HG03469 (cell line): ENCODE measurements around the gene ZNF648.
"Not testable (repeated sequence)": the region's sequence is repeated elsewhere in the genome, so short reads cannot be mapped to it uniquely, and the experiment has no call there.

Source experiments
- ATAC-seq: cut with Tn5 transposase; IDR thresholded peaks from one replicate; pipeline ENCODE4 v1.9.1; 2021; ENCODE audit warnings: mild to moderate bottlenecking, moderate library complexity, moderate number of reproducible peaks; ENCODE audit not compliant: unreplicated experiment

The ZNF648 gene

GRCh38 chr1:182032251-182032650 is 29.3 kb downstream of the ZNF648 start:
- no peak for ATAC-seq

- peak; percentile 80 for ATAC-seq
Measured at GRCh38 chr1:182029379-182030331, 31.9 kb downstream of the ZNF648 start.

- ATAC-seq: no peak
Measured at GRCh38 chr1:182029002-182029378, 32.5 kb downstream of the ZNF648 start.

- ATAC-seq: no peak
Measured at GRCh38 chr1:182015360-182015759, 46.2 kb downstream of the ZNF648 start.

GRCh38 chr1:182010800-182011370 is 50.6 kb downstream of the ZNF648 start:
- ATAC-seq: not testable (repeated sequence)

GRCh38 chr1:182005398-182005797 is 56.1 kb downstream of the ZNF648 start:
- not testable (repeated sequence) for ATAC-seq

GRCh38 chr1:182004601-182005000 is 56.9 kb downstream of the ZNF648 start:
- no peak for ATAC-seq
